IPS-15b (cell line): ENCODE data around the gene SPATA7.
"Not testable (repeated sequence)": the region's sequence is repeated elsewhere in the genome, so short reads cannot be mapped to it uniquely, and the experiment has no call there.

Source experiments
- H3K27me3 ChIP-seq: one replicate; pipeline ENCODE4 v1.6.1; 2013; ENCODE audit warnings: low read length; ENCODE audit not compliant: control insufficient read depth, insufficient read depth
- H3K36me3 ChIP-seq: one replicate; pipeline ENCODE4 v1.6.1; 2013; ENCODE audit warnings: low read length; ENCODE audit not compliant: control insufficient read depth, insufficient read depth
- H3K4me1 ChIP-seq: one replicate; pipeline ENCODE4 v1.6.1; 2013; ENCODE audit warnings: mild to moderate bottlenecking, low read length; ENCODE audit not compliant: control insufficient read depth, insufficient read depth
- H3K4me3 ChIP-seq: one replicate; pipeline ENCODE4 v1.5.1; 2013; ENCODE audit warnings: low read depth, low read length
- H3K9ac ChIP-seq: one replicate; pipeline ENCODE4 v1.6.1; 2013; ENCODE audit warnings: low read depth, mild to moderate bottlenecking, low read length
- H3K9me3 ChIP-seq: one replicate; pipeline ENCODE4 v1.6.1; 2013; ENCODE audit warnings: mild to moderate bottlenecking, low read length; ENCODE audit not compliant: control insufficient read depth, insufficient read depth

SPATA7 gene

DNA sequence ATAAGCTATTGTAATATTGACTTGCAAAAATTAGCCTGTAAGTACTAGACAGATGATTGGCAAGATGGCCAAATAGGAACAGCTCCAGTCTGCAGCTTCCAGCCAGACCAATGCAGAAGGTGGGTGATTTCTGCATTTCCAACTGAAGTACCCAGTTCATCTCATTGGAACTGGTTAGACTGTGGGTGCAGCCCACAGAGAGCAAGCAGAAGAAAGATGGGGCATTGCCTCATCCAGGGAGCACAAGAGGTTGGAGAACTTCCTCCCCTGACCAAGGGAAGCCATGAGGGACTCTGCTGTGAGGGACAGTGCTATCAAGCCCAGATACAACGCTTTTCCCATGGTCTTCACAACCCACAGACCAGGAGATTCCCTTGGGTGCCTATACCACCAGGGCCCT is 16.0 kb upstream of the SPATA7 start:
- Histone ChIP-seq H3K36me3 (no peaks in the 10 kb centered on the region), H3K4me1 (peaks cover 11% of the 10 kb centered on the region), H3K9ac (no peak overlapping the region), H3K4me3 (no peak overlapping the region), H3K27me3 (no peaks in the 10 kb centered on the region), H3K9me3 (no peaks in the 10 kb centered on the region)

GRCh38 chr14:88379706-88380343 is 5.6 kb upstream of the SPATA7 start:
- H3K27me3 ChIP-seq: peaks cover 4% of the 10 kb centered on the region
- H3K9me3 ChIP-seq: no peaks in the 10 kb centered on the region
- H3K4me1 ChIP-seq: peaks cover 7% of the 10 kb centered on the region
- no peak overlapping the region for H3K9ac ChIP-seq
- H3K36me3 ChIP-seq: no peaks in the 10 kb centered on the region
- H3K4me3 ChIP-seq: no peak overlapping the region

GRCh38 chr14:88380405-88380804 is 5.1 kb upstream of the SPATA7 start:
- H3K4me1 ChIP-seq: peaks cover 7% of the 10 kb centered on the region
- H3K4me3 ChIP-seq: no peak overlapping the region
- no peak overlapping the region for H3K9ac ChIP-seq
- H3K36me3 ChIP-seq: no peaks in the 10 kb centered on the region
- peaks cover 4% of the 10 kb centered on the region for H3K27me3 ChIP-seq
- no peaks in the 10 kb centered on the region for H3K9me3 ChIP-seq

GRCh38 chr14:88381634-88382033 is 3.8 kb upstream of the SPATA7 start:
- H3K4me1 ChIP-seq, H3K9ac ChIP-seq, H3K9me3 ChIP-seq, H3K36me3 ChIP-seq, H3K4me3 ChIP-seq, H3K27me3 ChIP-seq: not testable (repeated sequence)

DNA sequence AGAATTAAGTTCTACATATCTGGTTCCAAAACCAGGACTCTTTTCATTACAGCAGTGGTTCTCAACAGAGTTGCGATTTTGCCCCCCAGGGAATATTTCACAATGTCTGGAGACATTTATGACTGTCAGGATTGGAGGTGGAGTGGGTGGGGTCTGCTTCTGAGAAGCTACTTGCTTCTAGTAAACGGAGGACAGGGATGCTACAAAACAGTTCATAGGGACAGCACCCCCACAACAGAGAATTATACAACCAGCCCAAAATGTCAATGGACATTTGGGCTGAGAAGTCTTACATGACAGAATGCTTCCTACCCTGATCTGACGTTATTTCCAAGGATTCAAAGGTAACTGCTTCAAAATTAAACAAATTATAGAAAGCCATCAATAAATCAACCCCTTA is 739 bp upstream of the SPATA7 start:
- Histone ChIP-seq H3K9ac (no peak overlapping the region), H3K4me1 (peaks cover 8% of the 10 kb centered on the region), H3K9me3 (no peaks in the 10 kb centered on the region), H3K36me3 (no peaks in the 10 kb centered on the region), H3K4me3 (peak overlapping the region; percentile 95), H3K27me3 (peaks cover 4% of the 10 kb centered on the region)

DNA sequence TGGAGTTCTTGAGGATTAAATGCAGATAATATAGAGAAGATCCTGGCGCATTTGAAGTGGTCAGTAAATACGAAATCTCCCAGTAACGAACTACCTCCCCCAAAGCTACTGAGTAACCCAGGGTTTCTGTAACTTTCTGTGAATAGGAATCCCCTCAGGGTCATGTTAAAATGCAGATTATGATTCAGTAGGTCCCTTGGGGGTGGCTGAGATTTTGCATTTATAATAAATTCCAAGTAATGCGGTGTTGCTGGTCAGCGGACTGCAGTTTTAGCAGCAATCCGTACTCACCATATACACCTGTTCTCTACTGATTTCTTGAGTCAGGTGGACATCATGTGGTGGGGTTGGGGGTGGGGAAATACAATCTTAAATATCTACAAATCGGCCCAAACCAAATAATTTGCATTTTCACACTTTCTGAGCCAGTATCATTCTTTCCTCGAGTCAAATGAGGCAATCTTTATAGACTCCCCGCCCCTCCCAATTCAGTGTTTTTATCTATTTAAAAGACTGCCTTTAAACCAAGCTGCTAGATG is 868 bp downstream of the SPATA7 start:
- H3K36me3 ChIP-seq: no peaks in the 10 kb centered on the region
- H3K9ac ChIP-seq: peak overlapping the region; percentile 73

DNA sequence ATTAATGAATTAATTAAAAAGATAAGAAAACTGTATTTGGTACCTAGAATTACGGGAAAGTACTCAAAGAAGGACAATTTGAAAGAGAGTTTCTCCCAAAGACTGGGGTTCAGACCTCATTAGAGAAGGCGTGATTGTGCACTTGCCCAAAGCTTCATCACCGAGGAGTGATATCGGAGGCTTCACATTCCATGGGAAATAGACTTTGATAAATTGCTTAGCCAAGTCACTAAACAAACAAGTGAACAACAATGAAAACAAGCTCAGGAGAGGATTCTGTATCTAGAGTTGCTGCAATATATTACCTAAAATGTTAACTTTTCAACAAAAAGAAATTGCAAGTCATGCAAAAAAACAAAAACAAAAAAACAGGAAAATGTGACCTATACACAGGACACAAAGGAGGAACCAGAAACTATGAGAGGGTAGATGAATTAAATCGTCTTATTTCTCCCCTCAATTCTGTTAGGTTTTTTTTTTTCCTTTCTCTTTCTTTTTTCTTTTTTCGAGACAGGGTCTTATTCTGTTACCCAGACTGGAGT is 3.4 kb downstream of the SPATA7 start:
- Histone ChIP-seq H3K27me3 (peaks cover 4% of the 10 kb centered on the region), H3K4me1 (peaks cover 2% of the 10 kb centered on the region), H3K4me3 (no peak overlapping the region), H3K36me3 (no peaks in the 10 kb centered on the region), H3K9ac (no peak overlapping the region), H3K9me3 (no peaks in the 10 kb centered on the region)

More for the DNA sequence above, 868 bp downstream of the SPATA7 start:
- Histone ChIP-seq H3K4me1 (peaks cover 2% of the 10 kb centered on the region), H3K27me3 (peaks cover 4% of the 10 kb centered on the region), H3K4me3 (peak overlapping the region; percentile 95), H3K9me3 (no peaks in the 10 kb centered on the region)

- Histone ChIP-seq H3K9me3 (no peaks in the 10 kb centered on the region), H3K4me3 (no peak overlapping the region), H3K4me1 (no peaks in the 10 kb centered on the region), H3K36me3 (peaks cover 2% of the 10 kb centered on the region), H3K9ac (no peak overlapping the region), H3K27me3 (no peaks in the 10 kb centered on the region)
These were observed 7.2 kb downstream of the SPATA7 start for GRCh38 chr14:88392609-88393008.

- Histone ChIP-seq H3K36me3 (no peaks in the 10 kb centered on the region), H3K4me1 (peaks cover 2% of the 10 kb centered on the region), H3K9ac (no peak overlapping the region), H3K9me3 (no peaks in the 10 kb centered on the region), H3K27me3 (no peaks in the 10 kb centered on the region), H3K4me3 (no peak overlapping the region)
These were observed 25.6 kb downstream of the SPATA7 start for GRCh38 chr14:88411039-88411438.

DNA sequence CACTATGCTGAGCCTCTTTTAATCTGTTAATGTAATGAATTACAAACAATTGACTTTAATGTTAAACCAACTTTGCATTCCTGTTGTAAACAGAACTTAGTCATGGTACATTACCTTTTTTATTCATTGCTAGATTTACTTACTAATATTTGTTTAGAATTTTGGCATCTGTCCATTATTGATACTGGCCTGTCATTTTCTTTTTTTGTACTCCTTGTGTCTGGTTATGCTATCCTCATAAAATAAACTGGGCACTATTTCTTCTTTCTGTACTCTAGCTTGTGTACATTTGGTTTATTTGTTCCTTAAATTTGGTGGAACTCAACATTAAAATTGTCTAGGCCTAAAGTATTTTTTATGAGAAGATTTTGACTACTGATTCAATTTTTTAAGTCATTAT is 32.1 kb downstream of the SPATA7 start:
- no peaks in the 10 kb centered on the region for H3K27me3 ChIP-seq
- no peak overlapping the region for H3K9ac ChIP-seq

DNA sequence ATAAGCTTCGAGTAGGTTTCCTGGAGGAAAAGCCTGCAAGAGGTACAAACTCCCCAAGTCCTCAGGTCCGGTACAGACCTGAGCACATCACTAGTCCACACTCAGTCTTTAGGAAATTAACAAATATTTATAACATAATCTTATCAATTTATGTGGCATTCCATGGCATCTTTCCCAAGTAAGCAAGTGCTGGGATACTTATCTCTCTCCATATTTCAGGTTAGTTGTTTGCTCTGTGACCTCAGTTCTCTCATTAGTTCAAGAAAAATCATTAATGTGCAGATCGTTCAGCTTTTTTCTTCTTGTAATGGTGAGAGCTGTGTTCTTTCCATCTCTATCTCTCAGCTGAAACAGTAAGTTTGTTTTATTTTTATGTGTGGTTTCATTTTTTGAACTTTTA is 34.7 kb downstream of the SPATA7 start:
- Histone ChIP-seq H3K4me1 (no peaks in the 10 kb centered on the region), H3K9ac (no peak overlapping the region), H3K4me3 (no peak overlapping the region), H3K36me3 (no peaks in the 10 kb centered on the region), H3K9me3 (no peaks in the 10 kb centered on the region), H3K27me3 (no peaks in the 10 kb centered on the region)

More for the DNA sequence above, 32.1 kb downstream of the SPATA7 start:
- no peaks in the 10 kb centered on the region for H3K9me3 ChIP-seq
- no peak overlapping the region for H3K4me3 ChIP-seq
- H3K36me3 ChIP-seq: no peaks in the 10 kb centered on the region
- no peaks in the 10 kb centered on the region for H3K4me1 ChIP-seq

GRCh38 chr14:88421286-88421685 is 35.8 kb downstream of the SPATA7 start:
- no peak overlapping the region for H3K4me3 ChIP-seq
- no peak overlapping the region for H3K9ac ChIP-seq
- no peaks in the 10 kb centered on the region for H3K27me3 ChIP-seq
- H3K36me3 ChIP-seq: no peaks in the 10 kb centered on the region
- no peaks in the 10 kb centered on the region for H3K4me1 ChIP-seq
- no peaks in the 10 kb centered on the region for H3K9me3 ChIP-seq
